Measurements from ENCODE around the gene SLC35A2.
A peak's percentile ranks its signal among the peaks of the same experiment; 100 is the strongest.
"Not testable (repeated sequence)": the region's sequence is repeated elsewhere in the genome, so short reads cannot be mapped to it uniquely, and the experiment has no call there.

SLC35A2 gene

GRCh38 chrX:48901069-48901468 lies 10.4 kb downstream of the SLC35A2 start:
- no peak for DNase-seq

- peak; percentile 81 for DNase-seq
These were observed 12.4 kb downstream of the SLC35A2 start for GRCh38 chrX:48899078-48899410.

GRCh38 chrX:48897625-48898306 lies 13.7 kb downstream of the SLC35A2 start, which contains the start of the genes PQBP1 and TIMM17B:
PQBP1 (plus strand) TSS chrX:48897930; CDS start chrX:48898510, 580 bp downstream.
TIMM17B (minus strand) TSS chrX:48897768; CDS start chrX:48897749, 19 bp downstream.
- DNase-seq = peak; percentile 98

GRCh38 chrX:48897157-48897624 lies 14.3 kb downstream of the SLC35A2 start:
- peak; percentile 91 for DNase-seq

- DNase-seq = peak; percentile 40
These were observed 14.8 kb downstream of the SLC35A2 start for GRCh38 chrX:48896611-48897011.

GRCh38 chrX:48894891-48895290 lies 16.6 kb downstream of the SLC35A2 start:
- DNase-seq = no peak

GRCh38 chrX:48893556-48894348 lies 17.7 kb downstream of the SLC35A2 start:
- no peak for DNase-seq

GRCh38 chrX:48892896-48893295 lies 18.6 kb downstream of the SLC35A2 start:
- DNase-seq = no peak

- DNase-seq = peak; percentile 94
These were observed 19.8 kb downstream of the SLC35A2 start for GRCh38 chrX:48891402-48892288.

GRCh38 chrX:48890934-48891401 lies 20.5 kb downstream of the SLC35A2 start:
- DNase-seq = peak; percentile 44

- DNase-seq = peak; percentile 81
These were observed 21.0 kb downstream of the SLC35A2 start for GRCh38 chrX:48890296-48890925.

- DNase-seq = not testable (repeated sequence)
These were observed 24.9 kb downstream of the SLC35A2 start for GRCh38 chrX:48886586-48886985.

GRCh38 chrX:48883729-48884128 lies 27.7 kb downstream of the SLC35A2 start:
- peak; percentile 62 for DNase-seq

GRCh38 chrX:48876944-48877343 lies 34.5 kb downstream of the SLC35A2 start:
- DNase-seq = not testable (repeated sequence)

GRCh38 chrX:48872017-48872416 lies 39.4 kb downstream of the SLC35A2 start:
- DNase-seq = not testable (repeated sequence)

- no peak for DNase-seq
These were observed 47.2 kb downstream of the SLC35A2 start for GRCh38 chrX:48864210-48864609.

- peak; percentile 39 for DNase-seq
These were observed 56.5 kb downstream of the SLC35A2 start for GRCh38 chrX:48854898-48855297.

- DNase-seq = not testable (repeated sequence)
These were observed 57.2 kb downstream of the SLC35A2 start for GRCh38 chrX:48854121-48854804.

- DNase-seq = not testable (repeated sequence)
These were observed 58.0 kb downstream of the SLC35A2 start for GRCh38 chrX:48853494-48853893.

All from NCI-H82 (cell line).